Amniotic epithelial cell (primary cell): ENCODE data around the gene AHI1.
"Not testable (repeated sequence)": the region's sequence is repeated elsewhere in the genome, so short reads cannot be mapped to it uniquely, and the experiment has no call there.

Experiments used
- DNase-seq: peaks from one replicate; pipeline ENCODE4 v3.0.0-alpha.2; 2010; ENCODE audit warnings: low read depth

Gene AHI1

GRCh38 chr6:135505648-135506047, 8.1 kb upstream of the AHI1 start:
- DNase-seq = no peak

- no peak for DNase-seq
Measured at GRCh38 chr6:135505222-135505621, 7.7 kb upstream of the AHI1 start.

GRCh38 chr6:135504734-135505133, 7.2 kb upstream of the AHI1 start:
- no peak for DNase-seq

DNA sequence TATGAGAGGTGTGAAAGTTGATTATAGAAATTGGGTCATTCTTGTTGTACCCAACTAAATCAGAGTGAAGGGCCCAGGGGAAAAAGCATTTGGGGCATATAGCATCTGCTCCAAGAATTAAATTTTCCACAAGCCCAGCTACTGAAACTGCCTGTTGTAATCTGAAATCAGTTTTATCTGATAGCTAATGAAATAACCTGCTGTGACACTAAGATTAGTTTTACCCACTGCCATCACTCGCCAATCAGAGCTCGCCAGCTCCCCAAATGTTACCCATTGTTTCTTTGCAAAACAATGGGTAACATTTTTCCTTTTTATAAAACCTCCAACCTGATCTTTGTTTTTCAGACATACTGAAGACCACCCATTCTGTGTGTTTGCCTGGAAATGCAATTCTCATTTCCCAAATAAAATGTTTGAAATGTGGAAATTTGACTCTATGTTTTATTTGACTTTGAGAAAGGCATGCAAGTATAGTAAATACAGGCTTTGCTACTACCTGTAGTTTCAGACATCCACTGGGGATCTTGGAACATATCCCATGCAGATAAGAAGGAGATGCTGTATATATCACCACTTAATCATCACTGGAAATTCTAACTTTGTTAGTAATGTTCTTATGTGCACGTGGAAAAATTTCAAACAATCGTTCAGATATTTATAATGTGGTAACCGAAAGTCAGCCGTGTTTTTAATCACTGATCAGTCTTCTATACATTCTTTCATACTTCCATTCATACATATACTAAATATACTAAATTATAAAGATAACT, 6.3 kb upstream of the AHI1 start:
- DNase-seq = peak; percentile 58

DNA sequence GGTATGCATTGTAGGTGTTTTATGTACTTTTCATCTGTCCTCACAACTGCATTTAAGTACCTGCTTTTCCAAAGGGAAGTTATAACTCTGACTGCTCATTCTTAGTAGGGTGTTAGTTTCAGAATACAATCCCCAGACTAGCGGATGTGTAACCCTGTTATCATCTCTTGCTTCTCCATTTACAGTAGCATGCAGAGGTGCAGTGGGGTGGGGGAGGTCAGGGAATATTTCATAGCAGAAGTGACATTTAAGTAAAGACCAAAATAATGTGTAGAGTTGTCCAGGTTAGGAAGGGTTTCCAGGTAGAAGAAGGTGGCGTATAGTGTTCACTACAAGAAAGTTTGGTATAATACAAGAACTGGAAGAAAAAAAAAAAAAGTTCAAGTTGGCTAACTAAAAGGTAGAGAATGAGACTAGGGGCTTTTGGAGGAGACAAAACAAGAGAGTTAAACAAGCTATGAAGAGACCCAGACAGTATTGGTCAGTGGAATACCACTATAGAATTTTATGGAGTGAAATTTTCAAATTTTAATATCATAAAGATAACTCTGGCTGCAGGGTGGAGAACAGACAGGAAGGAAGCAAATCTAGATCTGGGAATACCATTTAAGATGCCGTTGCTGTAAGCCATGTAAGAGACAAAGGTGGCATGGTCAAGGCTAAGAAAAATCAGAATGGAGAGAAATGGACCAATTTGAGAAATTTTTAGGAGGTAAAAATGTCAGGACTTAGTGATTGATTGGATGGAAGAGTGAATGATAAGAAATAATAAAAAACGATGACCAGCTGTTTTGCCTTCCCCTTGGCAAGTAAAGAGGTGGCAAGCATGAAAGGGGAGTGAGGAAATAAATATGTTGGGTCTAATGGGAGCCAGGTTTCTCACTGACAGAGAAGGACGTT, 2.2 kb upstream of the AHI1 start:
- no peak for DNase-seq

GRCh38 chr6:135498185-135498841, 773 bp upstream of the AHI1 start:
- peak; percentile 95 for DNase-seq

GRCh38 chr6:135496800-135497411, 634 bp downstream of the AHI1 start:
- no peak for DNase-seq

DNA sequence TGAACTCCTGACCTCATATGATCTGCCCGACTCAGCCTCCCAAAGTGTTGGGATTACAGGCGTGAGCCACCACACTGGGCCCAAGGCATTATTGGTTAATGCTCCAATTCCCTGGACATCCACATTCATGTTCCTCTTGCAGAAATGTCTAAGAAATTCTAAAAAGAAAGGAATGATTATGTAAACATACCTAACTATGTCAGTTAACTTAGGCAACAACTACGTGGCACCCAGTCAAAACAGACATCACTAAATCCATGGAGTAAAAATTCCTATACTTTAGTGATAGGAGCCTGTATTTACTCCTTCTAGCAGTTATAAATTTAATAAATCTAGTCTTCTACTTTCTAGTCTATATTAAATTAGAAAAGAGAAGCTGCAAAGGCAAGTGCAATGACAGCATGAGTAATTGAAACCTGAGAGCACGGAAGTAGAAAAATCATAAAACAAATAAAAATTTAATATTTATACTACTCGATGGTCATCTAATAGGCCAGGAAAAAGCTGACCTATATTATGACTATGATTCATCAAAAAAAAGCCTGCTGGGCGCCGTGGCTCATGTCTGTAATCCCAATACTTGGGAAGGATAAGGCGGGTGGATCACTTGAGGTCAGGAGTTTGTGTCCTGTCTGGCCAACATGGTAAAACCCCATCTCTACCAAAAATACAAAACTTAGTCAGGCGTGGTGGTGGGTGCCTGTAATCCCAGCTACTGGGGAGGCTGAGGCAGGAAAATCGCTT, 4.2 kb downstream of the AHI1 start:
- peak; percentile 31 for DNase-seq

DNA sequence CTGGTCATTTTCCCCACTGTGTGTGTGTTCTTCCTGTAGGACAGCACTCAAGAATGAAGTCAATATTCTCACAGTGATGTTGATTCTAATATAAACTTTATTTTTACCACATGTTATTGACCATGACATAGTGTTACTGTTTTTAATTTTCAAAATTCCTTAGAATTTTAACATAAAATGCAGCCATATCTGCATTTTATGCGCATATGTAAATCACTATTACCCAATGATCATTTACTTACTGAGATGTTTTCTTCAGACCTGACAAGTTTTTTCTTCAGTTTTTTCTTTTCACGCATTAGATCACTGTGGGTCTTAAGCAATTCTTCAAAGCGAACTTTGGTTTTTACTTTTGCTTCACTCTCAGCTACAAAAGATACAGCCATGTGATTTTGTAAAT, 7.2 kb downstream of the AHI1 start:
- no peak for DNase-seq

- peak; percentile 83 for DNase-seq
Measured at GRCh38 chr6:135488023-135488422, 9.5 kb downstream of the AHI1 start.

GRCh38 chr6:135483903-135484302, 13.6 kb downstream of the AHI1 start:
- DNase-seq = not testable (repeated sequence)

DNA sequence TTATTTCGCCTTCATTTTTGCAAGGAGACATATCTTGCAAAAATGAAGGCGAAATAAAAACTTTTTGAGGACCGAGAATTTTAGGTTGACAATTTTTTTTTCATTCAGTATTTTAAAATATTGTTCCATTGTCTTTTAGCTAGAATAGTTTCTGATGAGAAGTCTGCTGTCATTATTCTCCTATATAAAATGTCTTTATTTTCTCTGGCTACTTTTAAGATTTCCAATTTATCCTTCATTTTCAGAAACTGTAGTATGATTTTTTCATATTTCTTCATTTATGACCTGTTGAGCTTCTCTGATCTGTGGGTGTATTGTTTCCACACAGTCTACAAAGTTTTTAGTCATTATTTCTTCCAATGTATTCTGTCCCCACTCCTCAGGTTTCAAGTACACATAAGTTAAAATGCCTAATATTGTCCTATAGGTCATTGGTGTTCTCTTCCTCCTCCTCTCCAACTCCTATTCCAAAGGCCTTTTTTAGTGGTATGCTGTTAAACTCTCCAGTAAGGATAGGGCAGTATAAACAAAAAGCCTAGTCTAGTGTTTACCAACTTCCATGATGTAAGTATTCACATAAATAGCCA, 15.7 kb downstream of the AHI1 start:
- peak; percentile 29 for DNase-seq

DNA sequence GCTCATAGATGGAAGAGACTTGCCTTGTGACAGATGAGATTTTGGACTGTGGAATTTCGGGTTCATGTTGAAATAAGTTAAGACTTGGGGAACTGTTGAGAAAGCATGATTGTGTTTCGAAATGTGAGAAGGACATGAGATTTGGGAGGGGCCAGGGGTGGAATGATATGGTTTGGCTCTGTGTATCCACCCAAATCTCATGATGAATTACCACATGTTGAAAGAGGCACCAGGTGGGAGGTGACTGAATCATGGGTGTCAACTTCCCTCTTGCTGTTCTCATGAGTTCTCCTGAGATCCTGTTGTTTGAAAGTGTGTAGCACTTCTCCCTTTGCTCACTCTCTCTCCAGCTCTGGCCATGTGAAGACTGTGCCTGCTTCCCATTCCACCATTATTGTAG, 17.9 kb downstream of the AHI1 start:
- DNase-seq = no peak

- no peak for DNase-seq
Measured at GRCh38 chr6:135478626-135479025, 18.9 kb downstream of the AHI1 start.

DNA sequence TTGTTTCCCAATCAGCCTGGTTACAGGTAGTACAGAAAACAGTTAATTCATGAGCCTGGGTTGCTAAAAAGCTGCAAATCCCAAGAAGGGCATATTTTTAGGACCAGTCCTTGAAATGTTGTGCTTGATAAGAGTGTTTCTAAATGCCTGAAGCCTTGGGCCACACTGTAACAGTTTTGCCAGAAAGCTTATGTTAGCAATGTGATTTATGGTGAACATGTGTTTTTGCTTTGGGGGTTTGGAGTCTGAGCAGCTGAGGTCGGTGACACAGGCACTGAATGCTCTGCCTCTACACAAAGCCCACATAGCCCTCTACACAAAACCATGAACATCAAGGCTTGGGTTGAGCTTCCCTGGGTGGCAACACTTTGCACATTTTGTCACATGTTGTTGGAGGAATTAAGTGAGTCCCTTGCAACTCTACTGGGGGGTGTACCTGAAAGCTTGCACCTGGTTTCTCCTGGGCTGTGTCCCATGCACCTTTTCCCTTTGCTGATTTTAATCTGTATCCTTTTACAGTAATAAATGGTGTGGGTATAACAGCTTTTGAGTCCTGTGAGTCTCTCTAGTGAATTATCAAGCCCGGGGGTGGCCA, 22.2 kb downstream of the AHI1 start:
- peak; percentile 43 for DNase-seq

DNA sequence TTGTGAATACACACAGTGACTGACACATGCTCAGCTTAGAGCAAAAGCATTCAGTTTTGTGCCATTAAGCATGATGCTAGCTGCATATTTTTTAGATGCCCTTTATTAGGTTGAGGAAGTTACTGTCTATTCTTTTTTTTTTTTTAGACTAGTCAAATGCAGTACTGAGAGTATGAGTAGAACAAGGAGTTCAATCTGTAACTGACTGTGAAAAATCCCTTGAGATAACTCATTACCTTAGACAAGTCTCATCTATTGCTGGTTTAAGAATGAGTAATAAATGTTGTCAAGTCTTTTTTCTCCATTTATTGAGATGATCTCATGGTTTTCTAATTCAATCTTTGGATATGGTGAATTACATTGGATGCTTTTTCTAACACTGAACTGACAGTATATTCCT, 23.2 kb downstream of the AHI1 start:
- DNase-seq = no peak

DNA sequence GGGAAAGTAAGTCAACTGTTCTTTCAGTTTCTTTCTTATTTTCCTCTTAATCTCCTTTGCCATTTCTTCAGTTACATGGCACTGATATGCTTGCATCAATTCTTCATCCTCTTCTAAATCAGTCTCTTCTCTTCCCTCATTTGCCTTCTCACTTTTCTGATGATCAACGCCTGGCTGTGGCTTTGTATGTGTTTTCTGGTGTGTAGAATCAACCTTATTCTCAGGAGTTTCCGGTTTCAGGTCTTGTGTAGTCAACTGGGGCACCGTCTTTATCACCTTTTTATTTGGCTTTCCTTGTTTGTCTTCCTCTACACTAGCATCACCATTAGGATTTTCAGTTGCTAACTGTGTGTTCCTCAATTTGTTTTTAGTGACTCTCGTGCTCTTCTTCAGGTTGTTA, 31.6 kb downstream of the AHI1 start:
- no peak for DNase-seq

- DNase-seq = no peak
Measured at GRCh38 chr6:135465307-135465706, 32.2 kb downstream of the AHI1 start.

DNA sequence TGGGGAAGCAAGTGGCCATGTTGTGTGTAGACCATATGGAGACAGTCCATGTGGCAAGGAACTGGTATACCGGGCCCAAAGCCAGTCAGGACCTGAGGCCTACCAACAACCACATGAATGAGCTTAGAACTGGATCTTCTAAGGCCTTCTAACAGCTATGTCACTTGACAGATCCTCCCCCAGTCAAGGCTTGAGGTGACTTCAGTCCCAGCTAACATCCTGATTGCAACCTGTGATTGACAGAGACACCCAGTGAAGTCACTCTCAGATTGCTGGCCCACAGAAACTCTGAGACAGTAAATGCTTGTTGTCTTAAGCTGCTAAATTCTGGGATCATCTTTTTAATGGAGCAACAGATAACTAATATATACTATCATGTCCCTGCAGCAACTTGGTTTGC, 32.9 kb downstream of the AHI1 start:
- DNase-seq = no peak

- DNase-seq = no peak
Measured at GRCh38 chr6:135461208-135461607, 36.3 kb downstream of the AHI1 start.

DNA sequence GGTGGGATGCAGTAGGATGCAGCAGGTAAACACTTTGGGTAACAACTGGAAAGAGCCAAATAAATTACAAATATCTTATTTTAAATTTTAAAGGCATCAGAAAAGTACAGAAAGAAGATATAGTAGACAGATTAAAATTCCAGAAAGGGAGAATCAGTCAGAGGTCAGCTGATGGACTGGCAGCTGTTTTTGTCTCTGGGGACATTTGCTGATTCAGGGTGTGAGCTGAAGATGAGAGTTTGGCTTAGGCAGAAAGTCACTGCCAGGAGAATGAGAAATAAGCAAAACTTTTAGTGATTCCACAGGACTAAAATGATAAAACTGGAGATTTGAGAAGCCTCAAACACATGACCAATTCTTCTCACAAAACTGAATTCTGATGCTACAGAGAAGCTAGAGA, 39.5 kb downstream of the AHI1 start:
- no peak for DNase-seq
